ENCODE data around the gene KDM6B.
"Not testable (repeated sequence)": the region's sequence is repeated elsewhere in the genome, so short reads cannot be mapped to it uniquely, and the experiment has no call there.

The KDM6B gene

GRCh38 chr17:7854851-7855659 is 21.0 kb downstream of the KDM6B start, which contains the start of gene TMEM88:
Gene TMEM88, plus strand, starts transcription at chr17:7855066. Its CDS starts 9 bp downstream, at chr17:7855075.
- no peak for DNase-seq

GRCh38 chr17:7855660-7856010 is 21.6 kb downstream of the KDM6B start:
- DNase-seq, result no peak

GRCh38 chr17:7856011-7856810 is 22.2 kb downstream of the KDM6B start:
- no peak for DNase-seq

- peak; percentile 99 for DNase-seq
Measured at GRCh38 chr17:7856811-7857712, 23.0 kb downstream of the KDM6B start, which contains the start of gene NAA38. Gene NAA38, minus strand, starts transcription at chr17:7857559. Its CDS starts 96 bp downstream, at chr17:7857463.

- DNase-seq, result peak; percentile 94
Measured at GRCh38 chr17:7857713-7858521, 23.9 kb downstream of the KDM6B start, which contains the start of gene CYB5D1. Gene CYB5D1, plus strand, starts transcription at chr17:7858003. Its CDS starts 132 bp downstream, at chr17:7858135.

GRCh38 chr17:7858522-7858810 is 24.4 kb downstream of the KDM6B start:
- DNase-seq, result no peak

GRCh38 chr17:7859028-7859427 is 25.0 kb downstream of the KDM6B start:
- DNase-seq, result no peak

GRCh38 chr17:7862692-7863437 is 28.8 kb downstream of the KDM6B start:
- DNase-seq, result no peak

GRCh38 chr17:7864384-7864783 is 30.4 kb downstream of the KDM6B start:
- DNase-seq, result not testable (repeated sequence)

GRCh38 chr17:7864995-7865650 is 31.1 kb downstream of the KDM6B start:
- no peak for DNase-seq

GRCh38 chr17:7867881-7868329 is 33.9 kb downstream of the KDM6B start:
- DNase-seq, result no peak

- DNase-seq, result no peak
Measured at GRCh38 chr17:7873051-7873450, 39.0 kb downstream of the KDM6B start.

- DNase-seq, result no peak
Measured at GRCh38 chr17:7875804-7876370, 41.9 kb downstream of the KDM6B start.

- no peak for DNase-seq
Measured at GRCh38 chr17:7878234-7878633, 44.2 kb downstream of the KDM6B start.

- no peak for DNase-seq
Measured at GRCh38 chr17:7880076-7880868, 46.3 kb downstream of the KDM6B start.

- DNase-seq, result no peak
Measured at GRCh38 chr17:7881276-7882054, 47.4 kb downstream of the KDM6B start.

GRCh38 chr17:7882068-7882467 is 48.1 kb downstream of the KDM6B start:
- DNase-seq, result no peak

- DNase-seq, result no peak
Measured at GRCh38 chr17:7882629-7883028, 48.6 kb downstream of the KDM6B start.

All from NCI-H1436 treated with DMSO at 0.1 percent for 48 hours (cell line).